ENCODE data around the gene HNF1A. TPM values are rescaled to one million over a fixed set of nuclear protein-coding genes. Genes with fewer than 3 reads are reported as not detected.

The HNF1A gene
- total and polyA plus RNA-seq, 5 experiments from 2014 or later, result not detected

GRCh38 chr12:120980800-120981368 is 2.5 kb downstream of the HNF1A start:
- Mint-ChIP-seq H3K4me3 (no peak overlapping the region), H3K27me3 (peaks cover 0 to 3% (median 0%) of the 10 kb centered on the region in 5 donors), H3K36me3 (no peaks in the 10 kb centered on the region), H3K27ac (no peak overlapping the region), H3K4me1 (peaks cover 0 to 2% (median 0%) of the 10 kb centered on the region in 4 donors), H3K9me3 (no peaks in the 10 kb centered on the region)
- ATAC-seq, result no peak
- no peak for DNase-seq
- POLR2A ChIA-PET, result no interaction called here

GRCh38 chr12:120981407-120981941 is 3.1 kb downstream of the HNF1A start:
- no peak for ATAC-seq
- POLR2A ChIA-PET, result no interaction called here
- peaks cover 0 to 3% (median 0%) of the 10 kb centered on the region in 5 donors for H3K27me3 Mint-ChIP-seq
- H3K4me3 Mint-ChIP-seq, result no peak overlapping the region
- DNase-seq, result no peak
- no peak overlapping the region for H3K27ac Mint-ChIP-seq
- H3K36me3 Mint-ChIP-seq, result no peaks in the 10 kb centered on the region
- H3K9me3 Mint-ChIP-seq, result no peaks in the 10 kb centered on the region
- peaks cover 0 to 2% (median 0%) of the 10 kb centered on the region in 4 donors for H3K4me1 Mint-ChIP-seq

- Mint-ChIP-seq H3K4me3 (no peak overlapping the region), H3K27ac (no peak overlapping the region), H3K4me1 (peaks cover 0 to 2% (median 0%) of the 10 kb centered on the region in 4 donors), H3K9me3 (no peaks in the 10 kb centered on the region), H3K36me3 (no peaks in the 10 kb centered on the region), H3K27me3 (peaks cover 0 to 3% (median 0%) of the 10 kb centered on the region in 5 donors)
- DNase-seq (no peak), ATAC-seq (no peak)
- POLR2A ChIA-PET, result no interaction called here
These were observed 4.3 kb downstream of the HNF1A start for GRCh38 chr12:120982659-120983058.

GRCh38 chr12:120983759-120984158 is 5.4 kb downstream of the HNF1A start:
- no peak for DNase-seq
- H3K4me3 Mint-ChIP-seq, result no peak overlapping the region
- H3K9me3 Mint-ChIP-seq, result no peaks in the 10 kb centered on the region
- peaks cover 0 to 3% (median 2%) of the 10 kb centered on the region in 5 donors for H3K27me3 Mint-ChIP-seq
- peaks cover 0 to 2% (median 0%) of the 10 kb centered on the region in 4 donors for H3K4me1 Mint-ChIP-seq
- no peaks in the 10 kb centered on the region for H3K36me3 Mint-ChIP-seq
- peak overlapping the region in 1 of 10 donors; percentile 33 for H3K27ac Mint-ChIP-seq
- no peak for ATAC-seq
- POLR2A ChIA-PET, result interaction anchor here (0.7 kb wide), 1 partner anchor 1113 kb away, joined by 3 read pairs; no protein-coding TSS in a partner anchor

GRCh38 chr12:120984351-120984898 is 6.1 kb downstream of the HNF1A start:
- ATAC-seq (no peak), DNase-seq (no peak)
- POLR2A ChIA-PET, result interaction anchor here (0.7 kb wide), 1 partner anchor 1114 kb away, joined by 3 read pairs; no protein-coding TSS in a partner anchor
- peaks cover 0 to 2% (median 0%) of the 10 kb centered on the region in 4 donors for H3K4me1 Mint-ChIP-seq
- peaks cover 0 to 4% (median 2%) of the 10 kb centered on the region in 5 donors for H3K27me3 Mint-ChIP-seq
- H3K4me3 Mint-ChIP-seq, result no peak overlapping the region
- no peaks in the 10 kb centered on the region for H3K9me3 Mint-ChIP-seq
- peak overlapping the region in 1 of 10 donors; percentile 3 for H3K27ac Mint-ChIP-seq
- H3K36me3 Mint-ChIP-seq, result no peaks in the 10 kb centered on the region

DNA sequence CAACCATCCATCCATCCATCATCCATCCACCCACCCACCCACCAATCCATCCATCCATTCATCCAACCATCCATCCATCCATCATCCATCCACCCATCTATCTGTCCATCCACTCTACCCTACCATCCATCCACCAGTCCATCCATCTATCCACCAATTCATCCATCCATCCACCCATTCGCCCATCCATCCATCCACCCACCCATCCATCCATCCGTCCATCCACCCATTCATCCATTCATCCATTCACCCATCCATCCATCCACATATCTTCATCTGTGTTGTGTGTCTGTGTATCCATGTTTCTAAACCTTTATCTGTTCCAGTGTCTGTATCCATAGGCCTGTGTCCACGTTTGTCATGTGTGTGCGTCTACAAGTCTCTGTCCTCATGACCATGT is 9.9 kb downstream of the HNF1A start:
- peaks cover 0 to 2% (median 0%) of the 10 kb centered on the region in 4 donors for H3K4me1 Mint-ChIP-seq
- no peaks in the 10 kb centered on the region for H3K36me3 Mint-ChIP-seq
- no peak overlapping the region for H3K27ac Mint-ChIP-seq
- H3K4me3 Mint-ChIP-seq, result no peak overlapping the region
- no peaks in the 10 kb centered on the region for H3K9me3 Mint-ChIP-seq
- no peak for ATAC-seq
- peaks cover 2 to 11% (median 4%) of the 10 kb centered on the region in 5 donors for H3K27me3 Mint-ChIP-seq
- POLR2A ChIA-PET, result no interaction called here
- no peak for DNase-seq

- no peak overlapping the region for H3K4me3 Mint-ChIP-seq
- POLR2A ChIA-PET, result no interaction called here
- no peak for ATAC-seq
- no peak for DNase-seq
- H3K27me3 Mint-ChIP-seq, result peaks cover 4 to 13% (median 4%) of the 10 kb centered on the region in 5 donors
- H3K27ac Mint-ChIP-seq, result peak overlapping the region in 1 of 10 donors; percentile 21
- H3K9me3 Mint-ChIP-seq, result no peaks in the 10 kb centered on the region
- H3K4me1 Mint-ChIP-seq, result peaks cover 0 to 2% (median 0%) of the 10 kb centered on the region in 4 donors
- no peaks in the 10 kb centered on the region for H3K36me3 Mint-ChIP-seq
These were observed 10.3 kb downstream of the HNF1A start for GRCh38 chr12:120988658-120989057.

DNA sequence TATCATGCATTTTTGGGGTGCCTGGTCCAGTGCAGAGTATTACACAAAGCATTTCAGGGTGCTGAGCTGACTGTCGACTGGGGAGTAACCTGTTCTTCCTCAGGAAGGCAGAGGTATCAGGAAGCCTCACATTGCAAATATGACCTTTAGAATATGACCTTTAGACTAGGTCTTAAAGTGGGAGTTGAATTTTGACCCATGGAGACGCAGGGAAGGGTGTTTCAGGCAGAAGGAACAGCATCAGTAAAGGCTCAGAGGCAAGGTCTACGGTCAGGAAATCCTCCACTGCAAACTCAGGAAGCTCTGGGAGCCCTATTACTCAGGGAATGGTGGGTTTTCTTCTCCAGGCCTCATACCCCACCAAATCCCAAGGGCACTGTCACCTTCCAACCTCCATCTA is 11.3 kb downstream of the HNF1A start:
- no peak overlapping the region for H3K4me3 Mint-ChIP-seq
- ATAC-seq (no peak), DNase-seq (no peak)
- peak overlapping the region in 1 of 10 donors; percentile 66 for H3K27ac Mint-ChIP-seq
- peaks cover 0 to 3% (median 0%) of the 10 kb centered on the region in 4 donors for H3K4me1 Mint-ChIP-seq
- H3K36me3 Mint-ChIP-seq, result no peaks in the 10 kb centered on the region
- H3K9me3 Mint-ChIP-seq, result no peaks in the 10 kb centered on the region
- peaks cover 7 to 18% (median 7%) of the 10 kb centered on the region in 5 donors for H3K27me3 Mint-ChIP-seq
- POLR2A ChIA-PET, result interaction anchor here (0.7 kb wide), 1 partner anchor 136 kb away, joined by 3 read pairs; no protein-coding TSS in a partner anchor

GRCh38 chr12:120990487-120991055 is 12.2 kb downstream of the HNF1A start:
- H3K36me3 Mint-ChIP-seq, result peaks cover 0 to 8% (median 2%) of the 10 kb centered on the region in 3 donors
- H3K27ac Mint-ChIP-seq, result no peak overlapping the region
- POLR2A ChIA-PET, result no interaction called here
- ATAC-seq (no peak), DNase-seq (no peak)
- peaks cover 8 to 26% (median 14%) of the 10 kb centered on the region in 5 donors for H3K27me3 Mint-ChIP-seq
- H3K4me3 Mint-ChIP-seq, result no peak overlapping the region
- H3K4me1 Mint-ChIP-seq, result peaks cover 0 to 11% (median 0%) of the 10 kb centered on the region in 4 donors
- peaks cover 0 to 8% (median 0%) of the 10 kb centered on the region in 9 donors for H3K9me3 Mint-ChIP-seq

GRCh38 chr12:120991965-120992364 is 13.6 kb downstream of the HNF1A start:
- peaks cover 0 to 11% (median 0%) of the 10 kb centered on the region in 9 donors for H3K9me3 Mint-ChIP-seq
- peaks cover 0 to 11% (median 4%) of the 10 kb centered on the region in 3 donors for H3K36me3 Mint-ChIP-seq
- H3K4me3 Mint-ChIP-seq, result no peak overlapping the region
- H3K27ac Mint-ChIP-seq, result no peak overlapping the region
- DNase-seq (no peak), ATAC-seq (no peak)
- H3K27me3 Mint-ChIP-seq, result peaks cover 8 to 30% (median 14%) of the 10 kb centered on the region in 5 donors
- H3K4me1 Mint-ChIP-seq, result peaks cover 0 to 13% (median 0%) of the 10 kb centered on the region in 4 donors
- POLR2A ChIA-PET, result no interaction called here

DNA sequence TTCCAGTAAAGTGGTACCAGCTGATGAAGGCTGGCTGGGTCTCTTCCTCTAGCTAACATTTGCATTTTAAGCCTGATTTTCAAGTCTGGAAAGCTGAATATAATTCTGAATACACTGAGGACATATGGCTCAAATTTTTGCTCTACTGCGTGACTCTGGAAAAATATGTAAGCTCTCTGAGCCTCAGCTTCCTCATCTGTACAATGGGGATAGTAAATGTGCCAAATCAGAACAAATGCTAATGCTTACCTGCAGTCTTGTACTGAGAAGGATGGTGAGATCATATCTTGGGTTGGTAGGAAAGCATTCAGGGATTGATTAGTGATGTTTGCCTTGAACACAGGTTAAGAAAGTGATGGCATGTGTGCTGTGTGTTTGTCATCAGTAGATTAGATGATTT is 14.6 kb downstream of the HNF1A start:
- no peak overlapping the region for H3K27ac Mint-ChIP-seq

GRCh38 chr12:120993496-120993895 is 15.2 kb downstream of the HNF1A start:
- no peak for DNase-seq
- H3K27me3 Mint-ChIP-seq, result peaks cover 7 to 30% (median 14%) of the 10 kb centered on the region in 5 donors
- H3K4me3 Mint-ChIP-seq, result no peak overlapping the region
- peaks cover 0 to 11% (median 4%) of the 10 kb centered on the region in 3 donors for H3K36me3 Mint-ChIP-seq
- peaks cover 0 to 13% (median 0%) of the 10 kb centered on the region in 4 donors for H3K4me1 Mint-ChIP-seq
- POLR2A ChIA-PET, result no interaction called here
- H3K27ac Mint-ChIP-seq, result peak overlapping the region in 1 of 10 donors; percentile 34
- peaks cover 0 to 11% (median 0%) of the 10 kb centered on the region in 9 donors for H3K9me3 Mint-ChIP-seq
- ATAC-seq, result no peak

More for the DNA sequence above, 14.6 kb downstream of the HNF1A start:
- POLR2A ChIA-PET, result no interaction called here
- Mint-ChIP-seq H3K27me3 (peaks cover 8 to 30% (median 14%) of the 10 kb centered on the region in 5 donors), H3K4me1 (peaks cover 0 to 13% (median 0%) of the 10 kb centered on the region in 4 donors), H3K36me3 (peaks cover 0 to 11% (median 4%) of the 10 kb centered on the region in 3 donors), H3K9me3 (peaks cover 0 to 11% (median 0%) of the 10 kb centered on the region in 9 donors), H3K4me3 (no peak overlapping the region)
- no peak for ATAC-seq
- DNase-seq, result no peak

DNA sequence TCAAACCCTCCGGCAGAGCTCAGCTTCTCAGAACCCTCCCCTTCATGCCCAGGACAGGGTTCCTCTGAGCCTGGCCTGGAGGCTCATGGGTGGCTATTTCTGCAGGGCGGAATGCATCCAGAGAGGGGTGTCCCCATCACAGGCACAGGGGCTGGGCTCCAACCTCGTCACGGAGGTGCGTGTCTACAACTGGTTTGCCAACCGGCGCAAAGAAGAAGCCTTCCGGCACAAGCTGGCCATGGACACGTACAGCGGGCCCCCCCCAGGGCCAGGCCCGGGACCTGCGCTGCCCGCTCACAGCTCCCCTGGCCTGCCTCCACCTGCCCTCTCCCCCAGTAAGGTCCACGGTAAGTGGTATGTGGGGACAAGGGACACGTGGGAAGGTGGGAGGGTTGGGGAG is 15.7 kb downstream of the HNF1A start:
- H3K27me3 Mint-ChIP-seq, result peaks cover 7 to 30% (median 14%) of the 10 kb centered on the region in 5 donors
- DNase-seq (no peak), ATAC-seq (no peak)
- H3K4me1 Mint-ChIP-seq, result peaks cover 0 to 13% (median 0%) of the 10 kb centered on the region in 4 donors
- peaks cover 0 to 11% (median 4%) of the 10 kb centered on the region in 3 donors for H3K36me3 Mint-ChIP-seq
- no peak overlapping the region for H3K4me3 Mint-ChIP-seq
- H3K9me3 Mint-ChIP-seq, result peaks cover 0 to 11% (median 0%) of the 10 kb centered on the region in 9 donors
- POLR2A ChIA-PET, result no interaction called here
- no peak overlapping the region for H3K27ac Mint-ChIP-seq

All from naive thymus-derived CD8-positive, alpha-beta T cell (primary cell).